Subcutaneous adipose tissue (tissue), 4 donors: Measurements from ENCODE around the gene IQGAP2. TPM values are rescaled to one million over a fixed set of nuclear protein-coding genes. Genes with fewer than 3 reads are reported as not detected.

Experiments used
- total RNA-seq, 4 donors: library from RNA; depleted of rRNA; stranded (reverse); fragments of >200 nt; gene quantifications; one replicate each; pipeline ENCODE4 v1.1.0, GENCODE V29; 2016
- TF ChIP-seq, protein P1 (sequence below): fragments of 450-650 bp; IDR thresholded peaks from one replicate; pipeline ENCODE4 v1.5.1; 2016; ENCODE audit warnings: low read depth, mild to moderate bottlenecking, control low read depth, antibody characterized with exemption, moderate library complexity

Gene IQGAP2
- total RNA-seq, 4 donors from 2014 or later: 16.8 to 119 (median 57.0) TPM

DNA sequence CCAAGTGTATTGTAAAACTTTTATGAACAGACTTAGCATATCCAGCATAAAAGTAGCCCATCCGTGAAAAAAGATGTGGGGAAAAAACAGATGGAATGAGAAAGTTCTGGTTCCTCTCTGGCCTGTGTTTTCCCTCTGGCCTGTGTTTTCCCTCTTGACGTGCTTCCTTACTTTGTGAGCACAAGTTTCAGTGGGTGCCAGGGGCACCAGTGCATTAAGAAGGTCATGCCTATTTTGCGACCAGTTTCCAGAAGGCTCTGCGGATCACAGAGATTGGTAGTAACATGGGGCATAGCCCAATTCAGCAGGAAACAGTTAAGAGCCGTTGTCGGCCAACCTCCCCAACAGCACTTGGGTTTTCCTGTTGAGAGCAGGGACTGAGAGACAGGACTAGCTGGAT is 43.7 kb downstream of the IQGAP2 start:
- TF ChIP-seq, protein P1, sequence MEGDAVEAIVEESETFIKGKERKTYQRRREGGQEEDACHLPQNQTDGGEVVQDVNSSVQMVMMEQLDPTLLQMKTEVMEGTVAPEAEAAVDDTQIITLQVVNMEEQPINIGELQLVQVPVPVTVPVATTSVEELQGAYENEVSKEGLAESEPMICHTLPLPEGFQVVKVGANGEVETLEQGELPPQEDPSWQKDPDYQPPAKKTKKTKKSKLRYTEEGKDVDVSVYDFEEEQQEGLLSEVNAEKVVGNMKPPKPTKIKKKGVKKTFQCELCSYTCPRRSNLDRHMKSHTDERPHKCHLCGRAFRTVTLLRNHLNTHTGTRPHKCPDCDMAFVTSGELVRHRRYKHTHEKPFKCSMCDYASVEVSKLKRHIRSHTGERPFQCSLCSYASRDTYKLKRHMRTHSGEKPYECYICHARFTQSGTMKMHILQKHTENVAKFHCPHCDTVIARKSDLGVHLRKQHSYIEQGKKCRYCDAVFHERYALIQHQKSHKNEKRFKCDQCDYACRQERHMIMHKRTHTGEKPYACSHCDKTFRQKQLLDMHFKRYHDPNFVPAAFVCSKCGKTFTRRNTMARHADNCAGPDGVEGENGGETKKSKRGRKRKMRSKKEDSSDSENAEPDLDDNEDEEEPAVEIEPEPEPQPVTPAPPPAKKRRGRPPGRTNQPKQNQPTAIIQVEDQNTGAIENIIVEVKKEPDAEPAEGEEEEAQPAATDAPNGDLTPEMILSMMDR: no peak

GRCh38 chr5:76449606-76450005 is 46.5 kb downstream of the IQGAP2 start:
- TF ChIP-seq, protein P1: no peak

- TF ChIP-seq, protein P1: no peak
Observed at GRCh38 chr5:76450054-76450453, 47.0 kb downstream of the IQGAP2 start.

DNA sequence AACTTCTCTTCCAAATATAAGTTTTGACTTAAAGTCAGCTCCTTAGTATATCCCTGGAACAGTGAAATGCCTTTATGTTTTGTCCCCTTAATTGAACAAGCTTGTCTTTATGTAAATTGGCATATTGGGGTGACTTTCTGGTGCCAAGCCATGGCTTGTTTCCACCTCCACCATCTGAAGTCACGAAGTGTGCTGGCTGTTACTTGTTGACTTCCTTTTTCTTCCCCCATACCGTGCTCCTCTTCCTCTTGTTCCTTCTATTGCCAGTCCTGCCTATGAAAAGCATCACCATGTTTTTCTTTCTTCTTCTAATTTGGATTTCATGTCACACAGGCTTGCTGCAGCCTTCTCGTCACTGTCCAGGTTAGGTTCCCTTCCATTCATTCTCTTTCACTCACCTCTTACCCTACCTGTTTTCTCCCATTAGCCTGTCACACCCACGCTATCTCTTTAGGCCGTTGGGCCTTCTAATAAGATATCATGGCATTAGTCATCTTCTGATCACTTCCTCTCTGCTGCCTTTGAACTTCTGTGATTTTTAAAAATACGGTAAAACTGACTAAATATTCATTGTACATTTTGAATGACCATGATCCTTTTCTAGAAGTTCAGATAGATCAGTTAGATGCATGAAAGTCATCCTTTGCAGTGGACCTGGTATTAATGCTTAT is 48.1 kb downstream of the IQGAP2 start:
- TF ChIP-seq, protein P1: no peak

GRCh38 chr5:76455531-76456133 is 52.5 kb downstream of the IQGAP2 start:
- TF ChIP-seq, protein P1: no peak

GRCh38 chr5:76456258-76456657 is 53.2 kb downstream of the IQGAP2 start:
- TF ChIP-seq, protein P1: no peak

DNA sequence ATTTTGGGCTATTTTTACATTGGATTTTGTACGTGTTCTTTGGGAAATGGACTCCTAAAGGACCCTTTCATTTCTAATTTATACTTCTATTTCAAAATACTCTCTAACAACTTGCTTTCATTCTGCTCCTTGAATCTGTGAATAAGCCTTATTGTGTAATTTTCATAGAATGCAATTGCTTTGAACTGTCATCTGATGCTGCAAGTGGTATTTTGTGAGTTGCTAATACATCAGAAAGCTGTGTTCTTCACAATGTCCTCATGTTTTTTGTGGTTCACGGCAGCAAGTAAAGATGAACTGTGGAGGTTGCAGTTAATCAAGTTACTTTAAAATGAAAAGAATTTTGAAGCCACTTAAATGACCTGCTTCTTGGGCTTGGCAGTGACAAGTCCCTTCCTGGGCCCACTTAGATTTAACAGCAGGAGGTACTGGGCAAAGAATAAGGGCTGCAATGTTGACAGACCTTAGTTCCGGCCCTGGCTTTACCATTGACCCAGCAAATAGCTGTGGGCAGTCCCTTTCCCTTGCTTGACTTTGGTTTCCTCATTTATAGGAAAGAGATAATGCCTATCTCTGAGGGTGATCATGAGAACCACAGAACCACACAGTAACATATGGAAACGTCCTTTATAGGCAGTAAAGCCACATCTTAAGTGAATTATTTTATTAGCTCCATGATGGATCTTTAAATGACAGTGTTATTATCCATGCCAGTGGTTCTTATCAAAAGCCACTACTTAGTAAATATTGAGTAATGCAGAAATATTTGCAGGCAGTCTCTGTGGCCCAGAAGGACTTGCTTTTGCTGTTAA is 54.8 kb downstream of the IQGAP2 start:
- TF ChIP-seq, protein P1: no peak
